ENCODE measurements around the gene RAI14. TPM values are rescaled to one million over a fixed set of nuclear protein-coding genes. Genes with fewer than 3 reads are reported as not detected.
A peak's percentile ranks its signal among the peaks of the same experiment; 100 is the strongest.

Gene RAI14
- total RNA-seq, 6 experiments from 2014 or later = 11.9 to 30.8 (median 20.8) TPM

- Histone ChIP-seq H3K27me3 (no peaks in the 10 kb centered on the region), H3K36me3 (no peaks in the 10 kb centered on the region), H3K9me3 (no peaks in the 10 kb centered on the region), H3K27ac (peak overlapping the region in 2 of 3 donors; percentile 17 to 73), H3K4me3 (no peak overlapping the region), H3K4me1 (peaks cover 0 to 60% (median 16%) of the 10 kb centered on the region in 4 donors)
- intact Hi-C loops (cut with DNase I) = no loop called here
- peak; percentile 26 to 73 (median 62) for ATAC-seq
- DNase-seq = no peak
- TF ChIP-seq CTCF (IDR thresholded peaks at IDR 0.05) = no peak
- TF ChIP-seq POLR2A (IDR thresholded peaks at IDR 0.05) = no peak
- 43% methylated on average over 8 of the region's 8 CpGs for WGBS (ENCODE audit: insufficient coverage, low coverage, low lambda C conversion rate, missing lambda C conversion rate)
These were observed 26.9 kb downstream of the RAI14 start for GRCh38 chr5:34682926-34683623.

GRCh38 chr5:34684281-34684979 lies 28.3 kb downstream of the RAI14 start:
- no peaks in the 10 kb centered on the region for H3K27me3 ChIP-seq
- peaks cover 0 to 60% (median 16%) of the 10 kb centered on the region in 4 donors for H3K4me1 ChIP-seq
- intact Hi-C loops (cut with DNase I) = no loop called here
- WGBS (ENCODE audit: insufficient coverage, low coverage, low lambda C conversion rate, missing lambda C conversion rate) = 67% methylated on average over 4 of the region's 4 CpGs
- no peaks in the 10 kb centered on the region for H3K9me3 ChIP-seq
- DNase-seq (no peak), ATAC-seq (no peak)
- H3K27ac ChIP-seq = peak overlapping the region in 1 of 3 donors; percentile 73
- H3K36me3 ChIP-seq = no peaks in the 10 kb centered on the region
- no peak for TF ChIP-seq CTCF (IDR thresholded peaks at IDR 0.05)
- TF ChIP-seq POLR2A (IDR thresholded peaks at IDR 0.05) = no peak
- no peak overlapping the region for H3K4me3 ChIP-seq

GRCh38 chr5:34684980-34685352 lies 28.8 kb downstream of the RAI14 start:
- no peak overlapping the region for H3K4me3 ChIP-seq
- peaks cover 0 to 56% (median 14%) of the 10 kb centered on the region in 4 donors for H3K4me1 ChIP-seq
- DNase-seq (no peak), ATAC-seq (no peak)
- no peaks in the 10 kb centered on the region for H3K9me3 ChIP-seq
- intact Hi-C loops (cut with DNase I) = no loop called here
- no peak overlapping the region for H3K27ac ChIP-seq
- no peaks in the 10 kb centered on the region for H3K36me3 ChIP-seq
- no peak for TF ChIP-seq CTCF (IDR thresholded peaks at IDR 0.05)
- TF ChIP-seq POLR2A (IDR thresholded peaks at IDR 0.05) = no peak
- 84% methylated on average over 3 of the region's 4 CpGs for WGBS (ENCODE audit: insufficient coverage, low coverage, low lambda C conversion rate, missing lambda C conversion rate)
- H3K27me3 ChIP-seq = no peaks in the 10 kb centered on the region

GRCh38 chr5:34685485-34686165 lies 29.5 kb downstream of the RAI14 start:
- no peaks in the 10 kb centered on the region for H3K9me3 ChIP-seq
- no peak overlapping the region for H3K4me3 ChIP-seq
- H3K27me3 ChIP-seq = no peaks in the 10 kb centered on the region
- intact Hi-C loops (cut with DNase I) = no loop called here
- peaks cover 0 to 50% (median 11%) of the 10 kb centered on the region in 4 donors for H3K4me1 ChIP-seq
- ATAC-seq = no peak
- no peak for DNase-seq
- 27% methylated on average over 1 of the region's 1 CpG for WGBS (ENCODE audit: insufficient coverage, low coverage, low lambda C conversion rate, missing lambda C conversion rate)
- H3K36me3 ChIP-seq = no peaks in the 10 kb centered on the region
- TF ChIP-seq CTCF (IDR thresholded peaks at IDR 0.05) (no peak), POLR2A (IDR thresholded peaks at IDR 0.05) (no peak)
- H3K27ac ChIP-seq = peak overlapping the region in 1 of 3 donors; percentile 83

Measured in right lobe of liver (tissue), 6 donors.